Measurements from ENCODE around the gene CDKN2B-AS1.

DNA sequence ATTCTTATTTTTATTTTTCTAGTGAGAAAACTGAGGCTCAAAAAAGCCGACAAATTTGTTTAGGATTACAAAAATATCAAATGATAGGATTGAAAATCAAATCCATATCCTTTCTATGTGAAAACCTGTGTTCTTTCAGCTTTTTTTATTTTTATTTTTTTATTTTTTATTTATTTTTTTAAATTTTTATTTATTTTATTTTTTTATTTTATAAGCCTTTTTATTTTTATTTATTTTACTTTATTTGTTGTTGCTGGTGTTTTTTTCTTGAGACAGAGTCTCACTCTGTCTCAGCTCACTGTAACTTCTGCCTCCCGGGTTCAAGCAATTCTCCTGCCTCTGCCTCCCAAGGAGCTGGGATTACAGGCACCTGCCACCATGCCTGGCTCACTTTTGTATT is 59.9 kb downstream of the CDKN2B-AS1 start:
- TF ChIP-seq, protein P1, sequence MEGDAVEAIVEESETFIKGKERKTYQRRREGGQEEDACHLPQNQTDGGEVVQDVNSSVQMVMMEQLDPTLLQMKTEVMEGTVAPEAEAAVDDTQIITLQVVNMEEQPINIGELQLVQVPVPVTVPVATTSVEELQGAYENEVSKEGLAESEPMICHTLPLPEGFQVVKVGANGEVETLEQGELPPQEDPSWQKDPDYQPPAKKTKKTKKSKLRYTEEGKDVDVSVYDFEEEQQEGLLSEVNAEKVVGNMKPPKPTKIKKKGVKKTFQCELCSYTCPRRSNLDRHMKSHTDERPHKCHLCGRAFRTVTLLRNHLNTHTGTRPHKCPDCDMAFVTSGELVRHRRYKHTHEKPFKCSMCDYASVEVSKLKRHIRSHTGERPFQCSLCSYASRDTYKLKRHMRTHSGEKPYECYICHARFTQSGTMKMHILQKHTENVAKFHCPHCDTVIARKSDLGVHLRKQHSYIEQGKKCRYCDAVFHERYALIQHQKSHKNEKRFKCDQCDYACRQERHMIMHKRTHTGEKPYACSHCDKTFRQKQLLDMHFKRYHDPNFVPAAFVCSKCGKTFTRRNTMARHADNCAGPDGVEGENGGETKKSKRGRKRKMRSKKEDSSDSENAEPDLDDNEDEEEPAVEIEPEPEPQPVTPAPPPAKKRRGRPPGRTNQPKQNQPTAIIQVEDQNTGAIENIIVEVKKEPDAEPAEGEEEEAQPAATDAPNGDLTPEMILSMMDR (optimal IDR thresholded peaks at IDR 0.05 in 1 of 3, IDR thresholded peaks at IDR 0.05 in 1 of 3, conservative IDR thresholded peaks at IDR 0.05 in 1 of 3; ENCODE audit: extremely low read depth in 1 of 3, insufficient read depth in 2 of 3, low read length in 3 of 3), result no peak
- no peak for TF ChIP-seq EZH2 (IDR thresholded peaks at IDR 0.05; ENCODE audit: low read length)

All from keratinocyte (primary cell).